B cell (primary cell): Measurements from ENCODE around the gene SLC4A5. TPM values are rescaled to one million over a fixed set of nuclear protein-coding genes. Genes with fewer than 3 reads are reported as not detected.

Experiments used
- ATAC-seq: fragments of 200-7000 bp; cut with Tn5 transposase; one replicate; pipeline ENCODE4 v1.10.0; 2021; ENCODE audit warnings: low read depth, mild to moderate bottlenecking, moderate number of reproducible peaks, moderate library complexity
- CTCF ChIA-PET: fragments of 350-600 bp; sonication (Branson Sonifier 250); formaldehyde crosslinking; loops from one replicate; lab custom pipeline; 2021; ENCODE audit warnings: antibody characterized with exemption, inconsistent platforms; lab: Charles Lee
- POLR2A ChIA-PET: fragments of 350-600 bp; sonication (Branson Sonifier 250); formaldehyde crosslinking; loops from one replicate; lab custom pipeline; 2021; ENCODE audit warnings: antibody characterized with exemption; lab: Charles Lee
- DNase-seq: peaks from one replicate; pipeline ENCODE4 v3.0.0; 2013
- H2AFZ ChIP-seq: 2 replicates; pipeline ENCODE4 v1.6.1; 2012; ENCODE audit warnings: mild to moderate bottlenecking, low read depth, low read length; ENCODE audit not compliant: insufficient read depth, poor library complexity, severe bottlenecking
- H3K27ac ChIP-seq, 2 donors: 1 replicate in 1 of 2; 2 replicates in 1 of 2; pipeline ENCODE4 v1.5.1; 2012 to 2013; ENCODE audit warnings: low read length in 2 of 2, mild to moderate bottlenecking in 2 of 2, moderate library complexity in 1 of 2
- H3K27me3 ChIP-seq, 4 experiments: fragments of 200-600 bp in 1 of 4; sonication (generic) in 1 of 4; replicated peaks in 1 of 4; 1 replicate in 2 of 4; 2 replicates in 2 of 4; pipeline versions ENCODE4 v1.6.1 to v1.7.0; 2013 to 2016; ENCODE audit warnings: low read length in 3 of 4, mild to moderate bottlenecking in 2 of 4, mixed read lengths in 1 of 4, moderate library complexity in 1 of 4; ENCODE audit not compliant: insufficient read depth in 4 of 4, control insufficient read depth in 3 of 4; ENCODE audit errors: control extremely low read depth in 1 of 4
- H3K36me3 ChIP-seq, 2 experiments: replicated peaks in 1 of 2; 1 replicate in 1 of 2; 2 replicates in 1 of 2; pipeline versions ENCODE4 v1.6.1 to v1.7.1; 2013; ENCODE audit warnings: low read length in 1 of 2; ENCODE audit not compliant: insufficient read depth in 2 of 2, control insufficient read depth in 1 of 2; ENCODE audit errors: control extremely low read depth in 1 of 2, extremely low read depth in 1 of 2
- H3K4me1 ChIP-seq, 2 donors: fragments of 200-600 bp in 1 of 2; sonication (generic) in 1 of 2; 1 replicate in 1 of 2; 2 replicates in 1 of 2; pipeline versions ENCODE4 v1.5.1 to v1.6.1; 2013 to 2017; ENCODE audit warnings: low read length in 2 of 2; ENCODE audit not compliant: control insufficient read depth in 2 of 2, insufficient read depth in 2 of 2
- H3K4me2 ChIP-seq: replicated peaks from 2 replicates; pipeline ENCODE3; 2012; ENCODE audit warnings: mild to moderate bottlenecking, low read depth, low read length; ENCODE audit not compliant: poor library complexity, severe bottlenecking
- H3K4me3 ChIP-seq, 5 experiments: fragments of 200-600 bp in 1 of 5; sonication (generic) in 1 of 5; 1 replicate in 3 of 5; 2 replicates in 2 of 5; pipeline versions ENCODE4 v1.5.1 to v1.7.0; 2011 to 2016; ENCODE audit warnings: low read length in 4 of 5, mild to moderate bottlenecking in 4 of 5, low read depth in 2 of 5, control low read depth in 1 of 5, moderate library complexity in 1 of 5; ENCODE audit not compliant: insufficient read depth in 1 of 5; ENCODE audit errors: control extremely low read depth in 1 of 5, extremely low read depth in 1 of 5
- H3K79me2 ChIP-seq: fragments of 200-600 bp; sonication (generic); one replicate; pipeline ENCODE4 v1.6.0; 2016; ENCODE audit warnings: low read length; ENCODE audit not compliant: control insufficient read depth, insufficient read depth
- H3K9ac ChIP-seq: fragments of 200-600 bp; sonication (generic); 2 replicates; pipeline ENCODE4 v1.6.1; 2017; ENCODE audit warnings: mild to moderate bottlenecking, low read length, moderate library complexity
- H3K9me3 ChIP-seq, 3 donors: one replicate each; pipeline versions ENCODE4 v1.6.1 to v1.7.1; 2013; ENCODE audit warnings: low read length in 2 of 3; ENCODE audit not compliant: control insufficient read depth in 2 of 3, insufficient read depth in 1 of 3; ENCODE audit errors: control extremely low read depth in 1 of 3
- H4K20me1 ChIP-seq: 2 replicates; pipeline ENCODE4 v1.6.0; 2012; ENCODE audit warnings: mild to moderate bottlenecking, low read length; ENCODE audit not compliant: insufficient read depth, control insufficient read depth, poor library complexity, severe bottlenecking
- H3K27ac Mint-ChIP-seq: one replicate; pipeline ENCODE4 v1.8.0; 2021; ENCODE audit warnings: mixed read lengths
- H3K27me3 Mint-ChIP-seq: one replicate; pipeline ENCODE4 v1.8.0; 2021; ENCODE audit warnings: mixed read lengths
- H3K4me1 Mint-ChIP-seq: one replicate; pipeline ENCODE4 v1.8.0; 2021; ENCODE audit warnings: mixed read lengths
- H3K4me3 Mint-ChIP-seq: one replicate; pipeline ENCODE4 v1.8.0; 2021; ENCODE audit warnings: mixed read lengths
- H3K9me3 Mint-ChIP-seq: one replicate; pipeline ENCODE4 v1.8.0; 2022; ENCODE audit warnings: mixed read lengths; ENCODE audit not compliant: insufficient read depth
- CTCF ChIP-seq: fragments of 200-600 bp; IDR thresholded peaks from one replicate; pipeline ENCODE4 v1.8.0; 2022; ENCODE audit warnings: antibody characterized with exemption, mild to moderate bottlenecking
- EZH2 ChIP-seq: IDR thresholded peaks from 2 replicates; pipeline ENCODE4 v1.6.1; 2012; ENCODE audit warnings: borderline replicate concordance, low read depth, mild to moderate bottlenecking, moderate library complexity, low read length; ENCODE audit not compliant: insufficient read depth, poor library complexity, severe bottlenecking
- WGBS: methylation state at CpG from one replicate; pipeline ENCODE4 v1.1.5; 2013; ENCODE audit warnings: missing lambda C conversion rate; ENCODE audit not compliant: insufficient coverage; 5-methylcytosine and 5-hydroxymethylcytosine counted together
- intact Hi-C: fragments of 100-400 bp; cut with micrococcal nuclease; formaldehyde crosslinking; loops from one replicate; pipeline ENCODE4 v1.10.0; 2022
- polyA plus RNA-seq: library from polyadenylated mRNA; depleted of rRNA; stranded (reverse); fragments of >200 nt; gene quantifications from 2 replicates; pipeline ENCODE4 v1.2.3, GENCODE V29; 2012
- total RNA-seq, 2 donors: library from RNA; stranded (reverse); fragments of 120-200 nt in 1 of 2; gene quantifications; 1 replicate in 1 of 2; 2 replicates in 1 of 2; pipeline versions ENCODE4 v1.2.3 to v1.2.4, GENCODE V29; 2013 to 2022

Gene SLC4A5
- total and polyA plus RNA-seq, 2 donors (not counting 1 experiment from before 2014, with no cell fraction given) = 3.3 to 9.7 TPM

GRCh38 chr2:74361327-74361726 is 18.1 kb upstream of the SLC4A5 start:
- no peak for ATAC-seq
- H3K79me2 ChIP-seq = no peaks in the 10 kb centered on the region
- no peaks in the 10 kb centered on the region for H3K9me3 ChIP-seq
- H3K9ac ChIP-seq = no peak overlapping the region
- WGBS = 96% methylated on average over 11 of the region's 11 CpGs
- no peak for DNase-seq
- POLR2A ChIA-PET = no interaction called here
- no peaks in the 10 kb centered on the region for H3K9me3 Mint-ChIP-seq
- H3K4me1 ChIP-seq = no peaks in the 10 kb centered on the region
- intact Hi-C loops = no loop called here
- CTCF ChIA-PET = interaction anchor here (1.0 kb wide), 1 partner anchor 26 kb away, joined by 4 read pairs; no protein-coding TSS in a partner anchor
- H3K27ac Mint-ChIP-seq = no peak overlapping the region
- no peaks in the 10 kb centered on the region for H4K20me1 ChIP-seq
- H3K4me3 Mint-ChIP-seq = no peak overlapping the region
- TF ChIP-seq CTCF (no peak), EZH2 (no peak)
- H3K4me3 ChIP-seq = no peak overlapping the region
- H3K27me3 ChIP-seq = no peaks in the 10 kb centered on the region
- no peak overlapping the region for H2AFZ ChIP-seq
- H3K27ac ChIP-seq = no peak overlapping the region
- peaks cover 2 to 86% of the 10 kb centered on the region in 2 experiments for H3K36me3 ChIP-seq
- H3K4me2 ChIP-seq = no peak overlapping the region
- no peaks in the 10 kb centered on the region for H3K4me1 Mint-ChIP-seq
- H3K27me3 Mint-ChIP-seq = no peaks in the 10 kb centered on the region

DNA sequence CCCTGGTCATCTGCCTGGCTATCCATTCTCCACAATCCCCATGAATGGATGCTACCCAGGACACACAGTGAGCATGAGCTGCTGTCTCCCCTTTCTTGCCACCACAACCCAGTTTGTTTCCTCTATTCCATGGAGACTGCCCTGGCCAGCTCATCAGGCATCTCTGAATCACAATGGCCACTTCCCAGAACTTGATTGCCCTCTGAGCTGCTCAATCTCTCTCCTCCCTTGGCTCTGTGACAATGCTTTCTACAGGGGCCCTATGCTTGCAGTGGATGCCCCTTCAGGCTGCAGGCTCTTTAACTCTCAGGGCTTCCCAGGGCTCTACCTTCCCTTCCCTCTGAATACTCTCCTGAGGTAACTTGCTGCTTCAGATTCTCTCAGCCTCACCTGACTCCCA is 14.4 kb upstream of the SLC4A5 start:
- Mint-ChIP-seq H3K27ac (no peak overlapping the region), H3K4me3 (no peak overlapping the region), H3K9me3 (no peaks in the 10 kb centered on the region), H3K4me1 (no peaks in the 10 kb centered on the region), H3K27me3 (no peaks in the 10 kb centered on the region)
- Histone ChIP-seq H3K4me1 (no peaks in the 10 kb centered on the region), H3K79me2 (no peaks in the 10 kb centered on the region), H2AFZ (no peak overlapping the region), H3K9me3 (no peaks in the 10 kb centered on the region), H3K27ac (no peak overlapping the region), H3K4me2 (no peak overlapping the region), H3K36me3 (peaks cover 0 to 49% of the 10 kb centered on the region in 2 experiments), H3K27me3 (no peaks in the 10 kb centered on the region), H3K9ac (no peak overlapping the region), H3K4me3 (no peak overlapping the region), H4K20me1 (no peaks in the 10 kb centered on the region)
- ATAC-seq (no peak), DNase-seq (no peak)
- TF ChIP-seq EZH2 (no peak), CTCF (no peak)
- intact Hi-C loops = no loop called here
- ChIA-PET POLR2A (no interaction called here), CTCF (interaction anchor here (1.2 kb wide), 1 partner anchor 108 kb away, joined by 3 read pairs; no protein-coding TSS in a partner anchor)
